Measurements from ENCODE around the gene NEURL2. TPM values are rescaled to one million over a fixed set of nuclear protein-coding genes. Genes with fewer than 3 reads are reported as not detected.

The NEURL2 gene
- total and polyA plus RNA-seq, 10 of the 15 experiments (the other 5 are each of a cell fraction or from before 2014, with no cell fraction given) = 0.53 to 7.0 (median 2.7) TPM

DNA sequence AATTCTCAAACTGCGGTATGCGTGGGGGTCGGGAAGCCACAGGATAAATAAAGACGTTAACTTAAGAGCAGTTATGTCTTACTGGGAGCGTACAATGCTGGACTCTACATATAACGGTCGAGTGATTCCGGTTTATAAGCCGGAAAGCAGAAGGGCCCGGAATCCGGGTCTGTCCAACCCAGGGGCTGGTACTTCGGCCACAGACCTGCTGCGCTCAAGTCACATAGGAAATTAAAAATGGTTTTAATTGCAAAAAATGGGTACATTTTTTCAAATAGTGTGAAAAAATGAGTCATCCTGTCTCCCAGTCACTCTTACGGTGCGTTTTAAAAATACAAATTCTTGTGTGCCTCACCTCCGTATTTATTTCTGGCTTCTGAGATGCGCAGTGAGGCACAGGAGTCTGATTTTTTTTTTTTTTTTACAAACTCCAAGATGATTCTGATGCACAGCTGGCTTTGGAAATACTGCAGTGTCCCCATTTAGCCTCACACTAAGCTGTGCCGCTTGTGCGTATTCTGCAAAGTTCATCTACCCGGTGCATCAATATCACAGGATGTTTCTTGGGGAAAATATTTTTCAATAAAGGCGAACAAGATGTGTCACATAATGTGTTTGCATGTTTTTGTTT is 44.5 kb upstream of the NEURL2 start (continued):
- TF ChIP-seq RELB (IDR thresholded peaks at IDR 0.05; ENCODE audit: low read depth) = peak; percentile 9; the same call in 1 of the 2 replicates
- 0 out of 4 replicates have a peak, but pooled peaks of 1 of the 2 experiments have one; percentile 10 for TF ChIP-seq IKZF2 (IDR thresholded peaks at IDR 0.05)
- TF ChIP-seq LARP7 (IDR thresholded peaks at IDR 0.05) = 0 out of 2 replicates have a peak, but pooled peaks have one; percentile 21
- TF ChIP-seq SREBF2 (IDR thresholded peaks at IDR 0.05; ENCODE audit: low read length) = no peak
- TF ChIP-seq PAX8 (IDR thresholded peaks at IDR 0.05) = 0 out of 2 replicates have a peak, but pooled peaks have one; percentile 77
- peak; percentile 18; the same call in 1 of the 2 replicates for TF ChIP-seq SPI1 (IDR thresholded peaks at IDR 0.05; ENCODE audit: borderline replicate concordance, insufficient read depth, low read depth, low read length)
- TF ChIP-seq, protein P1, sequence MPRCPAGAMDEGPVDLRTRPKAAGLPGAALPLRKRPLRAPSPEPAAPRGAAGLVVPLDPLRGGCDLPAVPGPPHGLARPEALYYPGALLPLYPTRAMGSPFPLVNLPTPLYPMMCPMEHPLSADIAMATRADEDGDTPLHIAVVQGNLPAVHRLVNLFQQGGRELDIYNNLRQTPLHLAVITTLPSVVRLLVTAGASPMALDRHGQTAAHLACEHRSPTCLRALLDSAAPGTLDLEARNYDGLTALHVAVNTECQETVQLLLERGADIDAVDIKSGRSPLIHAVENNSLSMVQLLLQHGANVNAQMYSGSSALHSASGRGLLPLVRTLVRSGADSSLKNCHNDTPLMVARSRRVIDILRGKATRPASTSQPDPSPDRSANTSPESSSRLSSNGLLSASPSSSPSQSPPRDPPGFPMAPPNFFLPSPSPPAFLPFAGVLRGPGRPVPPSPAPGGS (IDR thresholded peaks at IDR 0.05; ENCODE audit: borderline replicate concordance, insufficient read depth, low read depth, low read length, poor library complexity, severe bottlenecking) = peak; percentile 50
- TF ChIP-seq MTA2 (IDR thresholded peaks at IDR 0.05; ENCODE audit: low read depth) = peak; percentile 49; the same call in 1 of the 2 replicates
- no peak for TF ChIP-seq GATAD2B (conservative IDR thresholded peaks at IDR 0.05; ENCODE audit: low read depth)
- TF ChIP-seq SMAD1 (IDR thresholded peaks at IDR 0.05; ENCODE audit: low read depth, partially characterized antibody) = peak; percentile 74
- no peak for TF ChIP-seq ZBED1 (IDR thresholded peaks at IDR 0.05; ENCODE audit: borderline replicate concordance)
- peak; percentile 49; the same call in 1 of the 2 replicates for TF ChIP-seq ZSCAN29 (IDR thresholded peaks at IDR 0.05)
- TF ChIP-seq NKRF (conservative IDR thresholded peaks at IDR 0.05) = peak; percentile 84
- TF ChIP-seq SUZ12 (IDR thresholded peaks at IDR 0.05; ENCODE audit: unreplicated experiment) = no peak
- TF ChIP-seq, protein P2, sequence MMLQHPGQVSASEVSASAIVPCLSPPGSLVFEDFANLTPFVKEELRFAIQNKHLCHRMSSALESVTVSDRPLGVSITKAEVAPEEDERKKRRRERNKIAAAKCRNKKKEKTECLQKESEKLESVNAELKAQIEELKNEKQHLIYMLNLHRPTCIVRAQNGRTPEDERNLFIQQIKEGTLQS (IDR thresholded peaks at IDR 0.05; ENCODE audit: borderline replicate concordance, extremely low read depth, low read depth, low read length) = no peak
